Measurements from ENCODE around the gene SLC11A2. TPM values are rescaled to one million over a fixed set of nuclear protein-coding genes. Genes with fewer than 3 reads are reported as not detected.

The SLC11A2 gene
- total RNA-seq, 1 donor from 2014 or later: 41.1 TPM

DNA sequence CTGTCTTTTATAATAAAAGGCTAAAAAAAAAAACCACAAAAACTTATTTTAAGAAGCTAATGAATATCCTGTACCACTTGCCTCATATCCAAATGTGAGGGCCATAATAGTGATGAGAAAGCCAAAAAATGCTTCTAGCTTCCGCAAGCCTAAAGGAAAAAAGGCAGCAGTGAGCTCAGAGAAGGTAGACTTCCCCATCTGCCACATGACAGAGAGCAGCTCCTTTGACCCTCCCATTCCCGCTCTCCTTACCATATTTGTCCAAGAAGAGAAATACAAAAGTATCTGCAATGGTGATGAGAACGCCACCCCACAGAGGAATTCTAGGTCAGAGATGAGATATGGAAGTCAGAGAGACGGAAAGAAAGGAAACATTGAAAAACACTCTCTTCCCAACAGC lies 27.1 kb downstream of the SLC11A2 start:
- no peaks in the 10 kb centered on the region for H3K27me3 Mint-ChIP-seq (ENCODE audit: unreplicated experiment)
- no peak overlapping the region for H3K27ac Mint-ChIP-seq (ENCODE audit: unreplicated experiment)
- TF ChIP-seq, protein P1, sequence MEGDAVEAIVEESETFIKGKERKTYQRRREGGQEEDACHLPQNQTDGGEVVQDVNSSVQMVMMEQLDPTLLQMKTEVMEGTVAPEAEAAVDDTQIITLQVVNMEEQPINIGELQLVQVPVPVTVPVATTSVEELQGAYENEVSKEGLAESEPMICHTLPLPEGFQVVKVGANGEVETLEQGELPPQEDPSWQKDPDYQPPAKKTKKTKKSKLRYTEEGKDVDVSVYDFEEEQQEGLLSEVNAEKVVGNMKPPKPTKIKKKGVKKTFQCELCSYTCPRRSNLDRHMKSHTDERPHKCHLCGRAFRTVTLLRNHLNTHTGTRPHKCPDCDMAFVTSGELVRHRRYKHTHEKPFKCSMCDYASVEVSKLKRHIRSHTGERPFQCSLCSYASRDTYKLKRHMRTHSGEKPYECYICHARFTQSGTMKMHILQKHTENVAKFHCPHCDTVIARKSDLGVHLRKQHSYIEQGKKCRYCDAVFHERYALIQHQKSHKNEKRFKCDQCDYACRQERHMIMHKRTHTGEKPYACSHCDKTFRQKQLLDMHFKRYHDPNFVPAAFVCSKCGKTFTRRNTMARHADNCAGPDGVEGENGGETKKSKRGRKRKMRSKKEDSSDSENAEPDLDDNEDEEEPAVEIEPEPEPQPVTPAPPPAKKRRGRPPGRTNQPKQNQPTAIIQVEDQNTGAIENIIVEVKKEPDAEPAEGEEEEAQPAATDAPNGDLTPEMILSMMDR (IDR thresholded peaks at IDR 0.05; ENCODE audit: partially characterized antibody, unreplicated experiment): no peak
- no peak overlapping the region for H3K4me3 Mint-ChIP-seq (ENCODE audit: unreplicated experiment)
- no peaks in the 10 kb centered on the region for H3K9me3 Mint-ChIP-seq (ENCODE audit: unreplicated experiment)
- H3K36me3 Mint-ChIP-seq (ENCODE audit: unreplicated experiment): no peaks in the 10 kb centered on the region
- H3K4me1 Mint-ChIP-seq (ENCODE audit: low read depth, unreplicated experiment): no peaks in the 10 kb centered on the region
- DNase-seq: no peak

DNA sequence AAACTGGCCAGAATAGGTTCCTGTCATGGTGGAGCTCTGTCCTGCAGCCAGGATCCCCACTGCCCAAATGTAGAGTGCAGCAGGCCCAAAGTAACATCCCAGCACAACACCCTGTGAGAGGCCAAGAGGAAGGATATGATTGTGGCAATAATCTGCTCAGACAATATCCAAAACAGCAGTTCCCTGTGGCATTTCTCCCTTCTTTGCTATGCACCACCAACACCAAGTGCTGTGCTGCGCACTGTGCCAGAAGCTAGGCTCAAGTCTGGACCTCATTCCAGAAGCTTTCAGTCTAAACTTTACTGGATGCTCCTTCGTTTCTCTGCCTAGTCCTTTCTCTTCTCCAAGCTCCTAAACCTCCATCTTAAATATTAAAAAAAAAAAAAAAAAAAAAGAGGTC lies 33.4 kb downstream of the SLC11A2 start:
- Mint-ChIP-seq H3K27me3 (ENCODE audit: unreplicated experiment) (no peaks in the 10 kb centered on the region), H3K4me1 (ENCODE audit: low read depth, unreplicated experiment) (no peaks in the 10 kb centered on the region), H3K4me3 (ENCODE audit: unreplicated experiment) (no peak overlapping the region), H3K36me3 (ENCODE audit: unreplicated experiment) (no peaks in the 10 kb centered on the region), H3K9me3 (ENCODE audit: unreplicated experiment) (no peaks in the 10 kb centered on the region), H3K27ac (ENCODE audit: unreplicated experiment) (no peak overlapping the region)
- no peak for DNase-seq
- TF ChIP-seq, protein P1 (IDR thresholded peaks at IDR 0.05; ENCODE audit: partially characterized antibody, unreplicated experiment): no peak

DNA sequence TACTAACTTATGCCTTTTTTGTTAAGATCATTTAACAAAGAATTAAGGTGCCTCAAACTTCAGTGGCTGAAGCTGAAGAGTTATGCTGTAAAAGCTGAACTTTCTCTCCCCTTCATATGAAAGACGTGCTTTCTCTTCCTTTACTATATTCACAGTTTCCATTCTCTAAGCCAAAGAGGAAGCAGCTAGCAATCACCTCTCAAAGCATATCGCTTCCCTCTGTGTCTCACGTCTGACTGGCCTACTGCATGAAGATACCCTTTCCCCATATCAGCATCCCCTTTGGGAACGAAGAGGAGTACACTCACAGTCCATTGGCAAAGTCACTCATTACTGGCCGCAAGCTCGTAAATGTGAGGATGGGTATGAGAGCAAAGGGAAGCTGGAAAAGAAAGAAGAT lies 34.9 kb downstream of the SLC11A2 start:
- H3K9me3 Mint-ChIP-seq (ENCODE audit: unreplicated experiment): no peaks in the 10 kb centered on the region
- H3K36me3 Mint-ChIP-seq (ENCODE audit: unreplicated experiment): no peaks in the 10 kb centered on the region
- H3K4me1 Mint-ChIP-seq (ENCODE audit: low read depth, unreplicated experiment): peaks cover 5% of the 10 kb centered on the region
- no peaks in the 10 kb centered on the region for H3K27me3 Mint-ChIP-seq (ENCODE audit: unreplicated experiment)
- H3K27ac Mint-ChIP-seq (ENCODE audit: unreplicated experiment): no peak overlapping the region
- no peak for DNase-seq
- H3K4me3 Mint-ChIP-seq (ENCODE audit: unreplicated experiment): no peak overlapping the region
- TF ChIP-seq, protein P1 (IDR thresholded peaks at IDR 0.05; ENCODE audit: partially characterized antibody, unreplicated experiment): no peak

DNA sequence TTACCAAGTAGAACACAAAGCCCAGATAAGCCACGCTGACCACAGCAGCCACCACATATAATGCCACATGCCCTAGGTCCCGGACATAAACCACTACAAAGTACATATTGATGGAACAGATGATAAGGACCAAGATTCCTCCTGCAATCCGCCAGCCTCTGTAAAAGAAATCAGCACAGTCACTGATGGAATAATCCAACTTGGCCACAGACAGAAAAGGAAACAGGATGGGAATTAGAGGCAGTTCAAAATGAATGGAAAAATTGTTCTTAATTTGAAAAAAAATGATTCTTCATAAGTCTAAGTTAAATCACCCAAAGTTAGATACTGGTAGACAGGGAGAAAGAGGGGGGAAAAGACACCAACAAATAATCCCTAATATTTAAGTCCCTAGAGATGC lies 35.4 kb downstream of the SLC11A2 start:
- no peaks in the 10 kb centered on the region for H3K36me3 Mint-ChIP-seq (ENCODE audit: unreplicated experiment)

DNA sequence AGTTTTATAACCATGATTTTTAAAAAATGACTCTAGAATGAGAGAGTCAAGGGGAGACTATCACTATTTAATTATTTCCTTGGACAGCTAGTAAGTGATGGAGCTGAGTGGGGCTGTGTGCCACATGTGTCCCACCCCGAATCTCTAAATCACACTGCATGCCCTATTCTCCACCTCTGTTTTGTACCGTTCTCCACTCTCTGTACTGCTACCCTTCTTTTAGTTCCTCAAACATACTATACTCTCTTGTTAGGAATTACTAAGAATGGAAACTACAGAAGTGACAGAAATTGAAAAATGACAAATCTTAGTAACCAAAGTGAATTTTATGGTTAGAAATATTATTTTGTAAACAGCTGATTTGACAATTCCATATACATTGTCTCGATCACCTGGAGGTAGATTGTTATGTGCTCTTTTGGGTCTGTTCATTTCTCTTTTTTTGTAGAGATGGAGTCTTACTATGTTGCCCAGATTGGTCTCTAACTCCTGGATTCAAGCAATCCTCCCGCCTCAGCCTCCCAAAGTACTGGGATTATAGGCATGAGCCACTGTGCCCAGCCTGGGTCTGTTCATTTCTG lies 35.9 kb downstream of the SLC11A2 start:
- DNase-seq: no peak
- H3K27ac Mint-ChIP-seq (ENCODE audit: unreplicated experiment): no peak overlapping the region
- H3K36me3 Mint-ChIP-seq (ENCODE audit: unreplicated experiment): no peaks in the 10 kb centered on the region
- no peak overlapping the region for H3K4me3 Mint-ChIP-seq (ENCODE audit: unreplicated experiment)
- H3K9me3 Mint-ChIP-seq (ENCODE audit: unreplicated experiment): no peaks in the 10 kb centered on the region
- TF ChIP-seq, protein P1 (IDR thresholded peaks at IDR 0.05; ENCODE audit: partially characterized antibody, unreplicated experiment): no peak
- H3K4me1 Mint-ChIP-seq (ENCODE audit: low read depth, unreplicated experiment): peaks cover 7% of the 10 kb centered on the region
- no peaks in the 10 kb centered on the region for H3K27me3 Mint-ChIP-seq (ENCODE audit: unreplicated experiment)

More for the DNA sequence above, 35.4 kb downstream of the SLC11A2 start:
- no peaks in the 10 kb centered on the region for H3K27me3 Mint-ChIP-seq (ENCODE audit: unreplicated experiment)
- H3K4me3 Mint-ChIP-seq (ENCODE audit: unreplicated experiment): no peak overlapping the region
- TF ChIP-seq, protein P1 (IDR thresholded peaks at IDR 0.05; ENCODE audit: partially characterized antibody, unreplicated experiment): no peak
- H3K9me3 Mint-ChIP-seq (ENCODE audit: unreplicated experiment): no peaks in the 10 kb centered on the region
- no peak overlapping the region for H3K27ac Mint-ChIP-seq (ENCODE audit: unreplicated experiment)
- no peak for DNase-seq
- H3K4me1 Mint-ChIP-seq (ENCODE audit: low read depth, unreplicated experiment): peaks cover 7% of the 10 kb centered on the region

All from glutamatergic neuron (in vitro differentiated cells).